Endothelial cell of umbilical vein (primary cell): Measurements from ENCODE around the gene STKLD1. TPM values are rescaled to one million over a fixed set of nuclear protein-coding genes. Genes with fewer than 3 reads are reported as not detected.

ENCODE experiments used
- BruUV-seq: library from RNA; stranded (reverse); fragments of 400-500 nt; replicated peaks from 2 replicates; lab custom pipeline; 2021; lab: Mats Ljungman, UMichigan
- CTCF ChIA-PET: fragments of 300-600, 350-600 bp; sonication (Branson Sonifier 250); formaldehyde crosslinking; loops from one replicate; lab custom pipeline; 2021; ENCODE audit warnings: antibody characterized with exemption, inconsistent platforms; lab: Charles Lee
- POLR2A ChIA-PET: fragments of 300-600, 350-600 bp; sonication (Branson Sonifier 250); formaldehyde crosslinking; loops from one replicate; lab custom pipeline; 2021; ENCODE audit warnings: antibody characterized with exemption, inconsistent platforms; lab: Charles Lee
- DNase-seq: peaks from one replicate; pipeline ENCODE4 v3.0.0-alpha.2; 2011; ENCODE audit warnings: low read depth, low spot score
- FAIRE-seq: peaks from 2 replicates; lab custom pipeline; 2011; peaks lifted over from hg19 to GRCh38; lab: Jason Lieb, UNC
- H2AFZ ChIP-seq: 2 replicates; pipeline ENCODE4 v1.6.0; 2012; ENCODE audit warnings: low read depth, low read length, control low read depth, inconsistent platforms
- H3K27ac ChIP-seq: 2 replicates; pipeline ENCODE4 v1.5.1; 2011; ENCODE audit warnings: low read depth, mild to moderate bottlenecking, control low read depth, low read length, moderate library complexity; ENCODE audit not compliant: insufficient read depth
- H3K27me3 ChIP-seq, 2 experiments: 2 replicates each; pipeline versions ENCODE4 v1.6.0 to v1.6.1; 2011; ENCODE audit warnings: low read length in 2 of 2, mixed read lengths in 1 of 2; ENCODE audit not compliant: control insufficient read depth in 2 of 2, insufficient read depth in 2 of 2
- H3K36me3 ChIP-seq, 2 experiments: 2 replicates in 1 of 2; 3 replicates in 1 of 2; pipeline ENCODE4 v1.5.1; 2011; ENCODE audit warnings: low read length in 2 of 2, mild to moderate bottlenecking in 1 of 2, moderate library complexity in 1 of 2; ENCODE audit not compliant: control insufficient read depth in 2 of 2, insufficient read depth in 2 of 2; ENCODE audit errors: extremely low read depth in 1 of 2
- H3K4me1 ChIP-seq: 3 replicates; pipeline ENCODE4 v1.5.1; 2011; ENCODE audit warnings: mild to moderate bottlenecking, low read length; ENCODE audit not compliant: control insufficient read depth, insufficient read depth; ENCODE audit errors: extremely low read depth
- H3K4me2 ChIP-seq: 2 replicates; pipeline ENCODE4 v1.6.1; 2011; ENCODE audit warnings: low read length, control low read depth, mixed read lengths; ENCODE audit not compliant: insufficient read depth
- H3K4me3 ChIP-seq, 3 experiments: fragments of 200-600 bp in 1 of 3; sonication (generic), shearing (Covaris generic) in 1 of 3; replicated peaks in 1 of 3; 2 replicates each; pipeline ENCODE4 v1.5.1; 2011 to 2016; ENCODE audit warnings: control low read depth in 3 of 3, low read length in 3 of 3, mild to moderate bottlenecking in 2 of 3, inconsistent platforms in 1 of 3, low read depth in 1 of 3, moderate library complexity in 1 of 3; ENCODE audit not compliant: insufficient read depth in 1 of 3
- H3K79me2 ChIP-seq: 2 replicates; pipeline ENCODE4 v1.6.0; 2012; ENCODE audit warnings: low read length, inconsistent platforms; ENCODE audit not compliant: control insufficient read depth, insufficient read depth
- H3K9ac ChIP-seq: replicated peaks from 2 replicates; pipeline ENCODE3; 2011; ENCODE audit warnings: low read length, control low read depth; ENCODE audit not compliant: insufficient read depth; ENCODE audit errors: extremely low read depth
- H3K9me1 ChIP-seq: replicated peaks from 3 replicates; pipeline ENCODE4 v1.6.0; 2011; ENCODE audit warnings: mild to moderate bottlenecking, low read length; ENCODE audit not compliant: control insufficient read depth, insufficient read depth; ENCODE audit errors: extremely low read depth
- H3K9me3 ChIP-seq: replicated peaks from 2 replicates; pipeline ENCODE4 v1.5.1; 2012; ENCODE audit warnings: low read length, inconsistent platforms; ENCODE audit not compliant: control insufficient read depth, insufficient read depth
- H4K20me1 ChIP-seq: replicated peaks from 2 replicates; pipeline ENCODE3; 2011; ENCODE audit warnings: mild to moderate bottlenecking, low read length; ENCODE audit not compliant: control insufficient read depth, insufficient read depth; ENCODE audit errors: extremely low read depth
- EZH2 ChIP-seq: IDR thresholded peaks from 2 replicates; pipeline ENCODE4 v1.6.1; 2012; ENCODE audit warnings: borderline replicate concordance, low read depth, mild to moderate bottlenecking, moderate library complexity, low read length, inconsistent platforms; ENCODE audit not compliant: severe bottlenecking
- FOS ChIP-seq: IDR thresholded peaks from 2 replicates; pipeline ENCODE4 v1.6.1; 2011; ENCODE audit warnings: mild to moderate bottlenecking, low read length, moderate library complexity, borderline replicate concordance; ENCODE audit not compliant: insufficient read depth
- GATA2 ChIP-seq: IDR thresholded peaks from 2 replicates; pipeline ENCODE4 v1.7.0; 2011; ENCODE audit warnings: low read depth, mild to moderate bottlenecking, moderate library complexity, mixed read lengths, low read length; ENCODE audit not compliant: insufficient read length, insufficient read depth
- JUN ChIP-seq: IDR thresholded peaks from 2 replicates; pipeline ENCODE4 v1.6.1; 2011; ENCODE audit warnings: borderline replicate concordance, low read depth; ENCODE audit not compliant: insufficient read length, insufficient read depth
- MYC ChIP-seq: IDR thresholded peaks from one replicate; pipeline ENCODE4 v1.6.1; 2011; ENCODE audit warnings: mild to moderate bottlenecking, low read depth, low read length
- POLR2A ChIP-seq: IDR thresholded peaks from 2 replicates; pipeline ENCODE4 v1.6.1; 2012; ENCODE audit warnings: low read depth, mild to moderate bottlenecking, control low read depth, low read length
- POLR2AphosphoS5 ChIP-seq: IDR thresholded peaks from 2 replicates; pipeline ENCODE4 v1.6.1; 2012; ENCODE audit warnings: low read depth, mild to moderate bottlenecking, control low read depth, low read length, moderate library complexity; ENCODE audit not compliant: insufficient read depth
- dilution Hi-C: fragments of 300-500 bp; cut with MboI; formaldehyde crosslinking; loops from one replicate; pipeline ENCODE4 v1.15.0; 2019; ENCODE audit warnings: low sequenced_read_pairs; ENCODE audit not compliant: extremely low pct_ligation_motif_present
- intact Hi-C: fragments of 100-400 bp; cut with micrococcal nuclease; formaldehyde crosslinking; loops from one replicate; pipeline ENCODE4 v1.10.0; 2022
- polyA plus RNA-seq, 4 experiments: library from polyadenylated mRNA; depleted of rRNA in 3 of 4; stranded (reverse) in 3 of 4; unstranded in 1 of 4; fragments of >200 nt; gene quantifications; 2 replicates each; pipeline versions ENCODE4 v1.2.1 to v1.2.3, GENCODE V29; 2011 to 2012; ENCODE audit warnings: missing spikeins in 1 of 4
- total RNA-seq: library from RNA; stranded (reverse); gene quantifications from 2 replicates; pipeline ENCODE4 v1.2.3, GENCODE V29; 2021
- TF ChIP-seq, protein P1 (sequence below), 2 donors: IDR thresholded peaks; 1 replicate in 1 of 2; 2 replicates in 1 of 2; pipeline ENCODE4 v1.5.1; 2011; ENCODE audit warnings: low read length in 2 of 2, mild to moderate bottlenecking in 2 of 2, moderate library complexity in 2 of 2, control low read depth in 1 of 2, inconsistent platforms in 1 of 2, low read depth in 1 of 2; ENCODE audit not compliant: insufficient read depth in 1 of 2; ENCODE audit errors: extremely low read depth in 1 of 2
- TF ChIP-seq, protein P2 (sequence below): IDR thresholded peaks from 2 replicates; pipeline ENCODE4 v1.6.1; 2011; ENCODE audit not compliant: insufficient read depth, insufficient read length

Gene STKLD1
- total and polyA plus RNA-seq, 2 donors (not counting 3 experiments of a cell fraction or from before 2014, with no cell fraction given), result 0.29 to 0.77 TPM

DNA sequence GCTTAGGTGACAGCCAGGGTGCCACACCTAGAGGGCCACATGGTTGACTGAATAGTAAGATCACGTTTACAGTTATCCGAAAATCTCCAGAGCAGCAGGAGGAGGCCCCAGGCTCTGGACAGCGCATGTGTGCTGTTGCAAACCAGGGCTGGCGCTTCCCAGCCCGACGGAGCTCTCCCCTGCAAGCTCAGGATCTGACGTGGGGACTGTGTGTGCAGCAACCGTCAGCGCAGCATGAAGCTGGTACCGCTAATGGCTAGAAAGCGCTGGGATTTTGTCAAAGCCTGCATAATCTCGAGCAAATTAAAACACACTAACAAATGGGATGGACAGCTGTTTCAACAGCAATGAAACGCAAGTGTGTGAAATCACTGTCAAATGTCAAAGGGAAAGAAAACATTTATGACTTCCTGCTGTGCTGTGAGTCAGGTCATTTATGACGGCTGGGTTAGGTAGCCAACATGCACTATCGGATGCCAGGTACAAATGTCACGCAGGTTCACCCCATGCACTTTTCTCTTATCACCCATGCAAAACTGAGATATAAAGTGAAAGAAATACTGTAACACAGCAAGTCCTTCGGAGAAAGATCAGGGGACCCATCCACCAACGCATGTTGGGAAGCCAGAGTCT lies 7.8 kb upstream of the STKLD1 start:
- Histone ChIP-seq H3K4me3 (no peak overlapping the region), H3K27me3 (no peaks in the 10 kb centered on the region), H3K9me1 (no peaks in the 10 kb centered on the region), H4K20me1 (no peaks in the 10 kb centered on the region), H3K79me2 (peaks cover 86% of the 10 kb centered on the region), H3K27ac (peak overlapping the region; percentile 1), H3K4me2 (peak overlapping the region; percentile 9), H3K36me3 (peaks cover 21 to 63% of the 10 kb centered on the region in 2 experiments), H2AFZ (no peak overlapping the region), H3K9ac (no peak overlapping the region), H3K4me1 (peaks cover 15% of the 10 kb centered on the region), H3K9me3 (no peaks in the 10 kb centered on the region)
- dilution Hi-C loops (no loop called here), intact Hi-C loops (no loop called here)
- BruUV-seq, result no TSS peak
- DNase-seq, result peak; percentile 29
- peak; percentile 87 for FAIRE-seq
- ChIA-PET CTCF (interaction anchor here (1.0 to 1.1 kb wide), 2 partner anchors 8 to 20 kb away, joined by 3 read pairs; partner anchors contain the start of genes MED22, RPL7A and STKLD1), POLR2A (interaction anchor here (1.5 kb wide), 1 partner anchor 18 kb away, joined by 3 read pairs; no protein-coding TSS in a partner anchor)
- TF ChIP-seq MYC (no peak), EZH2 (no peak), JUN (peak; percentile 7)
- TF ChIP-seq, protein P1, sequence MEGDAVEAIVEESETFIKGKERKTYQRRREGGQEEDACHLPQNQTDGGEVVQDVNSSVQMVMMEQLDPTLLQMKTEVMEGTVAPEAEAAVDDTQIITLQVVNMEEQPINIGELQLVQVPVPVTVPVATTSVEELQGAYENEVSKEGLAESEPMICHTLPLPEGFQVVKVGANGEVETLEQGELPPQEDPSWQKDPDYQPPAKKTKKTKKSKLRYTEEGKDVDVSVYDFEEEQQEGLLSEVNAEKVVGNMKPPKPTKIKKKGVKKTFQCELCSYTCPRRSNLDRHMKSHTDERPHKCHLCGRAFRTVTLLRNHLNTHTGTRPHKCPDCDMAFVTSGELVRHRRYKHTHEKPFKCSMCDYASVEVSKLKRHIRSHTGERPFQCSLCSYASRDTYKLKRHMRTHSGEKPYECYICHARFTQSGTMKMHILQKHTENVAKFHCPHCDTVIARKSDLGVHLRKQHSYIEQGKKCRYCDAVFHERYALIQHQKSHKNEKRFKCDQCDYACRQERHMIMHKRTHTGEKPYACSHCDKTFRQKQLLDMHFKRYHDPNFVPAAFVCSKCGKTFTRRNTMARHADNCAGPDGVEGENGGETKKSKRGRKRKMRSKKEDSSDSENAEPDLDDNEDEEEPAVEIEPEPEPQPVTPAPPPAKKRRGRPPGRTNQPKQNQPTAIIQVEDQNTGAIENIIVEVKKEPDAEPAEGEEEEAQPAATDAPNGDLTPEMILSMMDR (IDR thresholded peaks at IDR 0.05; ENCODE audit: extremely low read depth in 1 of 2, insufficient read depth in 1 of 2, low read depth in 1 of 2, low read length in 2 of 2), result no peak

DNA sequence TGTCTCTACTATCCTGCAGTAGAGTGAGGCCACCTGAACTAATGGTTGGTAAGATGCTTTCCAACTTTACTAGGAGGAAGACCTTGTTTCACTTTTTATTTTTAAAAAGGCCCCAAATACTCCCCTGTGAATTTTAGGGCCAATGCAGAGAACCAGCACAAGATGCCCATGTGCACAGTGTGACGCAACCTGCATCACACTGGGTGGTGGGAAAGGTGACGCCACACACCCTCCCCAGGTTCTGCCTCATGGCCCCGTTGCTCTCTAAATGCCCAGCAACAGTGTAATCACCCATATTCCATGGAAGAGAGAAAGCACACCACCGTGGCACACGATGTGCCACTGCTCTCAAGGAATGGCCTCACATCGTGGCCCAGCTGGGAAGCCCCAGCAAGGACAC lies 6.7 kb upstream of the STKLD1 start:
- BruUV-seq, result no TSS peak
- dilution Hi-C loops (no loop called here), intact Hi-C loops (no loop called here)
- Histone ChIP-seq H3K4me2 (no peak overlapping the region), H3K36me3 (peaks cover 16 to 54% of the 10 kb centered on the region in 2 experiments), H3K4me3 (no peak overlapping the region), H3K27ac (no peak overlapping the region), H3K4me1 (peaks cover 20% of the 10 kb centered on the region), H3K9me1 (no peaks in the 10 kb centered on the region), H4K20me1 (peaks cover 2% of the 10 kb centered on the region), H2AFZ (no peak overlapping the region), H3K27me3 (no peaks in the 10 kb centered on the region), H3K79me2 (peaks cover 97% of the 10 kb centered on the region), H3K9me3 (no peaks in the 10 kb centered on the region), H3K9ac (no peak overlapping the region)
- FAIRE-seq, result no peak
- TF ChIP-seq GATA2 (no peak), POLR2A (no peak), EZH2 (no peak), MYC (no peak), POLR2AphosphoS5 (no peak), FOS (no peak), JUN (no peak)
- TF ChIP-seq, protein P1 (IDR thresholded peaks at IDR 0.05; ENCODE audit: extremely low read depth in 1 of 2, insufficient read depth in 1 of 2, low read depth in 1 of 2, low read length in 2 of 2), result no peak
- TF ChIP-seq, protein P2, sequence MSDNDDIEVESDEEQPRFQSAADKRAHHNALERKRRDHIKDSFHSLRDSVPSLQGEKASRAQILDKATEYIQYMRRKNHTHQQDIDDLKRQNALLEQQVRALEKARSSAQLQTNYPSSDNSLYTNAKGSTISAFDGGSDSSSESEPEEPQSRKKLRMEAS, result no peak
- CTCF ChIA-PET, result interaction anchor here (1.0 kb wide), 1 partner anchor 21 kb away, joined by 3 read pairs; the partner anchor contains the start of genes MED22 and RPL7A
- DNase-seq, result no peak
- POLR2A ChIA-PET, result interaction anchor here (1.5 kb wide), 1 partner anchor 19 kb away, joined by 3 read pairs; no protein-coding TSS in a partner anchor
